Dendritic cell treated with granulocyte-macrophage colony-stimulating factor and Interleukin-4, amounts not matched to agents 40 ng/mL and 50 ng/mL, for 4 days (primary cell): ENCODE data around the gene BNC2.
"Not testable (repeated sequence)": the region's sequence is repeated elsewhere in the genome, so short reads cannot be mapped to it uniquely, and the experiment has no call there.

Experiments used
- H3K27ac Mint-ChIP-seq: one replicate; pipeline ENCODE4 v1.8.0; 2022; ENCODE audit warnings: mild to moderate bottlenecking, mixed read lengths
- H3K27me3 Mint-ChIP-seq: one replicate; pipeline ENCODE4 v1.8.0; 2022; ENCODE audit warnings: mild to moderate bottlenecking, mixed read lengths
- H3K36me3 Mint-ChIP-seq: one replicate; pipeline ENCODE4 v1.8.0; 2022; ENCODE audit warnings: low read depth, mixed read lengths
- H3K4me1 Mint-ChIP-seq: one replicate; pipeline ENCODE4 v1.8.0; 2022; ENCODE audit warnings: low read depth, mixed read lengths
- H3K4me3 Mint-ChIP-seq: one replicate; pipeline ENCODE4 v1.8.0; 2022; ENCODE audit warnings: mild to moderate bottlenecking, moderate library complexity, mixed read lengths
- H3K9me3 Mint-ChIP-seq: one replicate; pipeline ENCODE4 v1.8.0; 2022; ENCODE audit warnings: mixed read lengths
- intact Hi-C: fragments of 100-400 bp; cut with micrococcal nuclease; formaldehyde crosslinking; loops from one replicate; pipeline ENCODE4 v1.15.0; 2022

BNC2 gene

DNA sequence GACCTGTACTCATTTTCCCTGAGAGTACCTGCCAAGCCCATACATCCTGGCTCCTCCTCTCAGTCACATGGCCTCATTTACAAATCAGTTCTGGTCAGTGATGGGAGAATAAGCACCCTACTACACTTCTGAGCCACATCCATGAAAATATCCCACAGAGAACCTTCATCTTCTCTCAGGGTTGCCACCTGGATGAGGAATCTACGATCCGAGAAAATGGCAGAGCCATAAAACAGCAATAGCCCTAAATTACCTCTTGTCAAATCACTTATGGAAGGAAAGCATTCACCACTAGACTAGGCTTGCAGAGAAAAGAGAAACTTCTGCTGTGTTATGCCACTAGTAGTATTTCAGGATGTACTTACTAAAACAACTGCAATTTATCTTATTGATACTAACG, 324.8 kb downstream of the BNC2 start:
- H3K27me3 Mint-ChIP-seq, result no peaks in the 10 kb centered on the region

DNA sequence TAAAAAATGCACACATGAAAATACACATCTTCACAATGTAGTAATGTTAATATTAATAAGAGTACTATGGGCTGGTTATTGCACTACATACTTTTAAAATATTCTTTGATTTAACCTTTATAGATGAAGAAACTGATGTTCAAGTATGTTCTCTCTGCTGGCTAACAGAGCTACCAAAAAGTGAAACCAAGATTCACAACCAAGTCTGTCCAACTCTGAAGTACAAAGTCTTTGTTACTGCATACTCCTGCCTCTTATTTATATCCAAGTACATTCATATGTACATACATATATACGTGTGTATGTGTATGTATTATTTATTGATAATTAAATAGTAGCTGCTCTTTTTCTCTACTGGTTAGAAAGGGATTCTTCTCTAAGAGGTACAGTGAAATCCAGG, 325.6 kb downstream of the BNC2 start:
- H3K36me3 Mint-ChIP-seq, result no peaks in the 10 kb centered on the region
- H3K4me3 Mint-ChIP-seq, result no peak overlapping the region
- no peaks in the 10 kb centered on the region for H3K27me3 Mint-ChIP-seq
- H3K27ac Mint-ChIP-seq, result no peak overlapping the region
- intact Hi-C loops, result loop anchor here (10.0 kb wide), 1 partner anchor 60 kb away; no protein-coding TSS in a partner anchor
- H3K4me1 Mint-ChIP-seq, result no peaks in the 10 kb centered on the region
- H3K9me3 Mint-ChIP-seq, result no peaks in the 10 kb centered on the region

More for the DNA sequence above, 324.8 kb downstream of the BNC2 start:
- no peak overlapping the region for H3K27ac Mint-ChIP-seq
- intact Hi-C loops, result loop anchor here (10.0 kb wide), 1 partner anchor 59 kb away; no protein-coding TSS in a partner anchor
- no peak overlapping the region for H3K4me3 Mint-ChIP-seq
- no peaks in the 10 kb centered on the region for H3K36me3 Mint-ChIP-seq
- no peaks in the 10 kb centered on the region for H3K9me3 Mint-ChIP-seq
- no peaks in the 10 kb centered on the region for H3K4me1 Mint-ChIP-seq

DNA sequence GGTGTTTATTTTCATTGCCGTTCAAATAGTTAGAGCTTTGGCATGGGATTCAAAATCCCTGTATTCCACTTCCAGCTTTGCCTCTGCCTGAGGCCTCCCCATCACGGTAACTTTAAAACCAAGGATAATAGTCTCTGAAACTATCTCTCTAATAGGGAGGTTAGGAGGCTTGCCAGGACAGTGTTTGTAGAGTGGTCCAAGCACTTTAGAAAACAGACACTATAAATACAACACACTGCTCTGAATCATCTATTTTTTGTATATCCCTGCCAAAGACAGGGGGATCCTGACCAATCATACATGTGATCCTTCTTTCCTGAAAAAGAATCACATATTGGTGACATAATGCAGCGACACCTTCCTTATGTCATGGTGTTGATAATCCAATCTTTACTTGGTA, 326.8 kb downstream of the BNC2 start:
- Mint-ChIP-seq H3K4me3 (no peak overlapping the region), H3K36me3 (no peaks in the 10 kb centered on the region), H3K9me3 (no peaks in the 10 kb centered on the region), H3K4me1 (no peaks in the 10 kb centered on the region), H3K27me3 (no peaks in the 10 kb centered on the region), H3K27ac (no peak overlapping the region)
- intact Hi-C loops, result loop anchor here (10.0 kb wide), 1 partner anchor 61 kb away; no protein-coding TSS in a partner anchor

DNA sequence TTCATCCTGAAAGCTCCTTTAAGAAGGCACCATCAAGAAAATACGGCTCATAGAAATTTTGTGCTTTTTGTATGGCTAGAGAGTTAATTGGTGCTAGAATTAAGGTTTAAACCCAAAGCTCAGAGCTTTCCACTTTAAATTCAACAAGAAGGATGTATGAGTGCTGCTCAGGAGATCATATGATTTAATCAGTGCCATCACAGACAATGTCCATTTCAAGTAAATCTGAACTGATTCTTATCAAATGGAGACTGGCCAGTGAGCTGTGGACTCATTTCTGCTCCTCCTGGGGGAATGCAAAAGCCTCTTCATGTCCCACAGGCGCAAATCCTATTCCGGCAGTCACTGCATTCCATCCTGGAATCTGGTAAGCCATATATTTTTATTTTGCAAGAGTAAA, 327.2 kb downstream of the BNC2 start:
- intact Hi-C loops, result loop anchor here (10.0 kb wide), 1 partner anchor 62 kb away; no protein-coding TSS in a partner anchor
- H3K9me3 Mint-ChIP-seq, result no peaks in the 10 kb centered on the region
- no peak overlapping the region for H3K4me3 Mint-ChIP-seq
- H3K27ac Mint-ChIP-seq, result no peak overlapping the region
- no peaks in the 10 kb centered on the region for H3K27me3 Mint-ChIP-seq
- H3K4me1 Mint-ChIP-seq, result no peaks in the 10 kb centered on the region
- no peaks in the 10 kb centered on the region for H3K36me3 Mint-ChIP-seq

DNA sequence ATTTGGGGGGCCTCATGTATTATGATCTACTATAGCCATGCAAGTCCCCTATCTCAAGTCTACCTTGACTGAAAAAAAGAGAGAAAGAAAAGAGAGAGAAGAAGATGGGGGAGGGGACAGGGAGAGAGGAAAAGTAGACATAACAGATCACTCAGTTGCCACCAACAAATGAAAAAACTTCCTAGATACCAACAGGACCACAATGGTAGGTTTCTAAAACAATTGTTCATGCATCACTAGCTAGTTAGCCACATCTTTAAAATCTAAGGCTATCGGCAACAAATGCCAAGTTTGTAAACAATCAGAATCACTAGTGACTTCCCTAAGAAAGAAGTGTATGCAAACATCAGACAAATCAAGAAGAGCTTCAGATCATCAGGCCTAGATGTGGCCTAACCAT, 328.2 kb downstream of the BNC2 start:
- H3K4me3 Mint-ChIP-seq, result no peak overlapping the region
- no peaks in the 10 kb centered on the region for H3K27me3 Mint-ChIP-seq
- intact Hi-C loops, result loop anchor here (10.0 kb wide), 1 partner anchor 63 kb away; no protein-coding TSS in a partner anchor
- H3K9me3 Mint-ChIP-seq, result no peaks in the 10 kb centered on the region
- H3K27ac Mint-ChIP-seq, result no peak overlapping the region
- H3K4me1 Mint-ChIP-seq, result no peaks in the 10 kb centered on the region
- no peaks in the 10 kb centered on the region for H3K36me3 Mint-ChIP-seq

DNA sequence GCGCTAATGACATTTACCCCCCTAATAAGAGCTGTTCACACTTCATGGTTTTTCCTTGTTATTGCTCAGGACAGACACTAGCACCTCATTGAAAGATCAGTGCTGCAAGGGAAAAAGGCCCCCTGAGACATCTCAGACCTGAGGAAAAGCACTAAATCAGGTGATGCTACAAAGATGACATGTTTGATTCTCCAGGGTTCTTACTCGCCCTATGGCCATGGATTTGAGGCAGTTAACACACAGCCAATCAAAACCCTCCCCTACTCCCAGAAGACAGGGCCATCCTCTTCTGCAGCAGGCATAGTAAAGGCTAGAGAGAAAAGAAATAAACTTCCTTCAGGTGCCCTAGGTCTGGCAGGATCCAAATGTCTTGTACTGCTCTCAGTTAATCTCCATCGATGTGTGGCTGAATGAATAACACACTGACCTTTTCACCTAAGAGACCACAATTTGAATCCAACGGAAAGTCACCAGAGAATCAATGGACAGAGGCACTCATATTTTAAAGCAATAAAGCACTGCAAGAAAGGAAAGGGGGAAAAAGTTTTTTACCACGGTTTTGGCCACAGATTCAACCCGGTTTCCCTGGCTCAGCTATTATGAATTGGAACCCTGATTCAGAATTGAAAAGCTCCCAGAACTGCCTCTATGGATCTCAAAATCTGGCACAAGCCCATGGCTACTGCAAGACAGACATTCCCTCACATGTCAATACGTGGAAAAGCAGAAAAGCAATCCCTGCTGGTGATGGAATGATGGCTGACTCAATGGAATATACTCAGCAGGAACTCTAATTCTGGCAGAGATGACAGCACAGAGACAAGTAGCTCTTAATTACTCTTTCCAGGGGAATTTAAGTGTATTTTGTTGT, 329.5 kb downstream of the BNC2 start:
- Mint-ChIP-seq H3K4me3 (no peak overlapping the region), H3K4me1 (no peaks in the 10 kb centered on the region), H3K36me3 (no peaks in the 10 kb centered on the region), H3K27ac (no peak overlapping the region), H3K27me3 (no peaks in the 10 kb centered on the region), H3K9me3 (no peaks in the 10 kb centered on the region)
- intact Hi-C loops, result loop anchor here (10.0 kb wide), 1 partner anchor 64 kb away; no protein-coding TSS in a partner anchor

DNA sequence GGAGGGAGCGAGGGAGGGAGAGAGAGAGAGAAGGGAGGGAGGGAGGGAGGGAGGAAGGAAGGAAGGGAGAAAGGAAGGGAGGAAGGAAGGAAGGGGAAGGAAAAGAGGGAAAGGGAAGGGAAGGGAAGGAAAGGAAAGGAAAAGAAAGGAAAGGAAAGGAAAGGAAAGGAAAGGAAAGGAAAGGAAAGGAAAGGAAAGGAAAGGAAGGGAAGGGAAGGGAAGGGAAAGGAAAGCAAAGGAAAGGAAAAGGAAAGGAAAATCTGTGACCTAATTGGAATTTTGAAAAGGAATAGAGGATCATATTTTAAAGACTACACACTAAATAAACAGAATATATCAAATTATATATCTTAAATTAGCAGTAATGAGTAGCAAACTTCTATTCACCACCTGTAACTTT, 330.8 kb downstream of the BNC2 start:
- not testable (repeated sequence) for H3K27me3 Mint-ChIP-seq, H3K27ac Mint-ChIP-seq

DNA sequence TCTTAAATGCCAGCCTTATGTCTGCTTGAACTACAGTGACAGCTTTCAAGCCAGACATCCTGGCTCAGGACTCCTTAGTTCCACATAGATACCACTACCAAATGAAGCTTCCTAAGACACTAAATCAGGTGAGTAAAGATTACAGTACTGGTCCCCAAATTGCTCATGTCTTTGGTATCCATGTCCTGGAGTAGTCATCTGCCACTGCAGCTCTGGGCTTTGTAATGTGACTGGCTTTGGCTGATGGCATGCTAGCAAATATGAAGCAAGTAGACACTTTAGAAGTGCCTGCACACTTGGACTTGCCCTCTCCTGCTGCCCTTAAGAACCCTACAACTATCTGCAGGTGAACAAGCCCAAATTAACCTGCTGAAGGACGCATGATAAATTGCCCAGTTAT, 334.9 kb downstream of the BNC2 start:
- Mint-ChIP-seq H3K4me3 (no peak overlapping the region), H3K36me3 (no peaks in the 10 kb centered on the region), H3K9me3 (no peaks in the 10 kb centered on the region), H3K4me1 (no peaks in the 10 kb centered on the region), H3K27ac (no peak overlapping the region), H3K27me3 (peaks cover 2% of the 10 kb centered on the region)
- intact Hi-C loops, result no loop called here

More for the DNA sequence above, 330.8 kb downstream of the BNC2 start:
- H3K9me3 Mint-ChIP-seq, H3K4me3 Mint-ChIP-seq, H3K4me1 Mint-ChIP-seq, H3K36me3 Mint-ChIP-seq: not testable (repeated sequence)
- intact Hi-C loops, result loop anchor here (10.0 kb wide), 1 partner anchor 65 kb away; no protein-coding TSS in a partner anchor

DNA sequence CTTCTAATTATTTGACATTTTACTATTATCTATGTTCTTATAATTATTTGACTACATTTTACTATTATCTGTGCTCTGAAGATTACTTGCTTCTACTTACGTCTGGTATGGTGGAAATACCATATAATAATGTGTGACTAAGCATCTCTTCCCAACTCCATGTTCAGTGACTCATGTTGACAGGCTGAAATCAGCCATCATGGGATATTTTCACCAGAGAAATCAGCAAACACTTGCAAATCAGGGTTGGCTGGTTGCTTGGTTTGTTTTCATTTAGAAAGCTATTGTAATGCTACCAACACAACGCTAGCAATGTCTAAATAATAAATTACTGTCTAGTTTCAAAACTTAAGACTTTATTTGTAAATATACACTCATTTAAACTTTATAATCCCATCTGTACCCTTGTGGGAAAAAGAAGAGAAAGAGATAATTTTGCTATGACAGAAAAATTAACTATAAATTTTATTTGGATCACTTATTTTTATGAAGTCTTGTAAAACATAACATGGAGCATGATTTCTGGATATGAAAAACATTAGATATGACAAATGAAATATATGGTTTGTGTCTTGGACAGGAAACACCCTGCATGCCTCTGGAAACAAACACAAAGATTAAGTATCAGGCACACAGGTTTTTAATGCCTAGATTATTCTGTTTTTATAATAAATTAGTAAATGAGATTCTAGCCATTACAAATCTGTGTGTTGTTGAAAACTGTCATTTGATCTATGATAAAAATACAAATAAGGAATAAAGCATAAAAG, 337.6 kb downstream of the BNC2 start:
- H3K9me3 Mint-ChIP-seq, result no peaks in the 10 kb centered on the region
- no peaks in the 10 kb centered on the region for H3K36me3 Mint-ChIP-seq
- no peaks in the 10 kb centered on the region for H3K4me1 Mint-ChIP-seq
- peaks cover 2% of the 10 kb centered on the region for H3K27me3 Mint-ChIP-seq
- intact Hi-C loops, result no loop called here
- no peak overlapping the region for H3K27ac Mint-ChIP-seq
- H3K4me3 Mint-ChIP-seq, result no peak overlapping the region

DNA sequence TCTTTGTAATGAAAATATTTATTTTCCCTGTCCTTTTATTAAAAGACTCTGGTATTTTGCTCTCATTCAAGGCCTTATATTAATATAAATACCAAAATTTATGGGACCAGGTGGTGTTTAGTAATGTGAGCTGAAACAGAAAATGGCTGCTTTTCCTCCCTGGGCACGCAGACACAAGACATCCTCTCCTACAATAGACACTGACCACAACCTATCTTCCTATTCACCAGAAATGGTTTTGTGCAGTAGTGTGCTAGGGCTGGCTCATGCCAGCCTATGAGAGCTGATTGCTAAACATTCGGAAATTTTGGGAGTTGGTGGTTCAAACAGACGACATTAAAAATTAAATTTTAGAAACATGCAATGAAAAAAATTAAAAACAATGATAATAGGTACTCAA, 338.2 kb downstream of the BNC2 start:
- intact Hi-C loops, result no loop called here
- Mint-ChIP-seq H3K4me1 (no peaks in the 10 kb centered on the region), H3K27ac (no peak overlapping the region), H3K4me3 (no peak overlapping the region), H3K36me3 (no peaks in the 10 kb centered on the region), H3K9me3 (no peaks in the 10 kb centered on the region), H3K27me3 (peaks cover 2% of the 10 kb centered on the region)

DNA sequence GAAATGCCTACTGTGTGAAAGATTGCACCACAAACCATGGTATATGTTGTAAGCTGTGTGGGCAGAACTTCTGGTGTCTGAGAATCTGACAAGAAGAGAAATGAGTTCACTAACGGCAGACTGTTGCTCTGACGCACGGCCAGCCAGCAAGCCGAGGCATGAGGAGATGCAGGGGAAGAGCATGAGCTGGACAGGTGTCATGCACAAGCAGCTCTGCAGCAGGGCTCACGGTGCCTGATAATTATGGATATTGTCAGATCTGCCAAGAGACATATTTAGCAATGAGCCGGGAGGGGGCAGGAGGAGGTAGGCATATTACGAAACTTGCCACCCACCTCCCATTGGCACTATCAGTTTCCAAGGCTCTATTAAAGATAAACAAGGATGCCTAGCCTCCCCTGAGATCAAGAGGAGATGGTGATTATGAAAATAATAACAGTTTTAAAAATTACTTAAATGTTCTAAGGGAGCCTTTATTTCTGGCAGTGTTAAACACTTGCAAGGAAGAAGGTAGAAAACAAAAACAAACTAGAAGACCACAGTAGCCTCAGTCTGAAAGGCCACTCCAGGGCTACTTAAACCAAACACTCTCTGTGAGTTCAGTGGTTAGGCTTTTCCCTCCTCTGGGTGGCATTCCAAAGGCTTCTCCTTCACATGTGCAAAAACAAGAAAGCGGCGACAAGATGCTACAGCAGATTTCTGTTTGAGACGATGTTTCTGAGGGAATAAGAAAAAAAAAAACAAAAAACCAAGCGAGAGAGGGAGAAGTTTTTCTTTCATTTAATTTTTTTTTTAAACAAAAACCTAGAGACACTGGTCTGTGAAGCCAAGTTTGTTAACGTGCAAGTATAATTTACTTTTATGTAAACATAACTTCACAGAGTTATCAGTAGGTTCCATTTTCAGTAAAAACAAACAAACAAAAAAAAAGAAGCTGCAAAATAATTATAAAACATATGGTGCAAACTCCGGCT, 339.5 kb downstream of the BNC2 start:
- no peaks in the 10 kb centered on the region for H3K4me1 Mint-ChIP-seq
- H3K27ac Mint-ChIP-seq, result no peak overlapping the region
- intact Hi-C loops, result no loop called here
- peaks cover 2% of the 10 kb centered on the region for H3K27me3 Mint-ChIP-seq
- no peaks in the 10 kb centered on the region for H3K9me3 Mint-ChIP-seq
- no peaks in the 10 kb centered on the region for H3K36me3 Mint-ChIP-seq
- H3K4me3 Mint-ChIP-seq, result no peak overlapping the region

DNA sequence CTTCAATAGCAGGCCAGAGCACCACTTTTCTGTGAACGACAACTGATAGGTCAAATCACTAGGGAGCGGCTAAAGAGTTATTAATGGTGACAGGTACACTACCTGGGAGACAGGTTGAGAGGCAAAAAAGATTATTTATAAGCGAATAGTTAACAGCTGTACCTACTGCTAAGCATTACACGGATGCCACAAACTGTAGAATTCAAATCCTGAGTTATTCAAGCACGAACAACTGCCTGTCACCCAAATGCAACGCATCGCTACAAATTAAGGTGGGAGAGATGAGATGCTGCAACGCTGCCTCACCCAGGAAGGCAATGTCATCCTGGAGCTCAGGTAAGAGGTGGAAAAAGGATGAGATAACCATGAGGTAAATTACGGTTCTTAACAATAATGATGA, 342.9 kb downstream of the BNC2 start:
- intact Hi-C loops, result no loop called here
- no peaks in the 10 kb centered on the region for H3K27me3 Mint-ChIP-seq

DNA sequence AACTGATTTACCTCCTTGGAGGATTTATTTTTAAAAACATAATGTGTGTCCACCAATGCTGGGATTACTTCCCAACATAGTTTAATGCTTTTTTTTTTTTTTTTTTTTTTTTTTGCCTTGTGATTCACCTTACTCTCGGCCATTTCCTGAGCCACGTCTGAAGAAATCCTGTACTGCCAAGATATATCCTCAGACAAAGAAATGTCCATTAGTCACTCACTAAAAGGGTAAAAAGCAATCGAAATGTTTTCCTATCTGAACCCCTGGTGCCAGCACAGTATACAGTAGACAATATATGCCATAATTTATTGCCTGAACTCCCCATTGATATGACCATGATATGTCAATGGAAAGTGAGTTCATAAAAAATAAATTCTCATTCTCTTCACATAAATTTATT, 344.1 kb downstream of the BNC2 start:
- intact Hi-C loops, result no loop called here
- Mint-ChIP-seq H3K9me3 (no peaks in the 10 kb centered on the region), H3K4me3 (no peak overlapping the region)

More for the DNA sequence above, 342.9 kb downstream of the BNC2 start:
- Mint-ChIP-seq H3K36me3 (no peaks in the 10 kb centered on the region), H3K4me1 (peaks cover 3% of the 10 kb centered on the region), H3K27ac (no peak overlapping the region), H3K9me3 (no peaks in the 10 kb centered on the region), H3K4me3 (no peak overlapping the region)

More for the DNA sequence above, 344.1 kb downstream of the BNC2 start:
- no peaks in the 10 kb centered on the region for H3K36me3 Mint-ChIP-seq
- peaks cover 15% of the 10 kb centered on the region for H3K4me1 Mint-ChIP-seq
- no peaks in the 10 kb centered on the region for H3K27me3 Mint-ChIP-seq
- no peak overlapping the region for H3K27ac Mint-ChIP-seq
